Medulla oblongata (tissue), 1 donor: ENCODE data around the gene TPMT.
A peak's percentile ranks its signal among the peaks of the same experiment; 100 is the strongest.
"Not testable (repeated sequence)": the region's sequence is repeated elsewhere in the genome, so short reads cannot be mapped to it uniquely, and the experiment has no call there.

Experiments
- DNase-seq: peaks from one replicate; pipeline ENCODE4 v3.0.0-alpha.2; 2015; ENCODE audit errors: extremely low spot score

The TPMT gene

GRCh38 chr6:18155864-18156421 is 1.1 kb upstream of the TPMT start:
- DNase-seq, result peak; percentile 42

- DNase-seq, result peak; percentile 99
Observed at GRCh38 chr6:18155150-18155863, 430 bp upstream of the TPMT start, which contains the start of gene KDM1B. Gene KDM1B, plus strand, starts transcription at chr6:18155422. Its CDS starts 4,474 bp downstream, at chr6:18159896.

- DNase-seq, result no peak
Observed at GRCh38 chr6:18153311-18153703, 1.6 kb downstream of the TPMT start.

DNA sequence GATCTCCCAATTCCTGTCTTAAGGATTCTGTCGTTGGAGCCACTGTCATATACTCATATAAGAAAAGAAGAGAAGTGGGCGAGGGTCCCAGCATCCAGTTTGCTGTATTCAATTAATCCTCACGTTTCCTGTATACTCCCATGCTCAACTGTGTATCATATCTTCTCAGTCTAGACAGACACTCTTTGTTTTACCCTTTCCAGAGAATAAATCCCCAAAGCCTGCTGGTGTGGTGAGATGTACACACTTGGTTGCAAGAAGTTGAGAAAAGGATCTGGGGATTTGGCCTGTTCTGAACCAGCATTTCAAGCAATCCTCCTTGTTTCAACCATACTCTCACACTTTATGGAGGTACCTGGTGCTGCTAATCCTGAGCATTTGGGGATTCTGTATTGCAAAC is 3.1 kb downstream of the TPMT start:
- no peak for DNase-seq

DNA sequence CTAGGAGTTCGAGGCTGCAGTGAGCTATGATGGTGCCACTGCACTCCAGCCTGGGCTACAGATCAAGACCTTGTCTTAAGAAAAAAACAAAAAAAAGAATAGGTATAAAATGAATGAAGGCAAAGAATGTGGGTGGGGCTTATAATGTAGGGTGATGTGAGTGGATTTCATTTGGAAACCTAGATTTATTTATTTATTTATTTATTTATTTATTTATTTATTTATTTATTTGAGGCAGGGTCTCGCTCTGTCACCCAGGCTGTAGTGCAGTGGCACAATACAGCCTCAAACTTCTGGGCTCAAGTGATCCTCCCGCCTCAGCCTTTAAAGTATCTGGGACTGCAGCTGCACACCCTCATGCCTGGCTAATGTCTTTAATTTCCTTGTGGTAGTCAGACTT is 3.5 kb downstream of the TPMT start:
- not testable (repeated sequence) for DNase-seq

- DNase-seq, result no peak
Observed at GRCh38 chr6:18148304-18149025, 6.4 kb downstream of the TPMT start.

DNA sequence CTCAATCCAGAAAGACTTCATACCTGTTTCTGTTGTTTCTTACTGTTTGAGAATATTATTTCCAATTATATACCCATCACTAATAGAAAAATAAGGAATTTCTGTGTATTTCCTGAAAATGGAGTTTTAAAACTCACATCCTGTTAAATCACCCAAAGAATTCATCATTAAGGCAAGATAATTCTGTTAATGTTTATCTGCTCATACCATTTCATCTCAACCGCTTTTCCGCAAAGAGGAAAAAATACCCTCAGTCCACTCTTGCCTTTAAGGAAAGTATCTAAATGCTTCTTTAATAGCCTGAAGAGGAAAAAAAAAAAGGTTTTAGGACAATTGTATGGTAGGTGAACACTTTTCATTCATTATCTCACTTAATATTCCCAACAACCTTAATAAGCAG is 7.3 kb downstream of the TPMT start:
- DNase-seq, result no peak

- DNase-seq, result no peak
Observed at GRCh38 chr6:18147160-18147559, 7.7 kb downstream of the TPMT start.

- DNase-seq, result no peak
Observed at GRCh38 chr6:18142591-18142861, 12.4 kb downstream of the TPMT start.

- no peak for DNase-seq
Observed at GRCh38 chr6:18141805-18142590, 12.9 kb downstream of the TPMT start.

GRCh38 chr6:18139935-18140621 is 14.8 kb downstream of the TPMT start:
- DNase-seq, result no peak

DNA sequence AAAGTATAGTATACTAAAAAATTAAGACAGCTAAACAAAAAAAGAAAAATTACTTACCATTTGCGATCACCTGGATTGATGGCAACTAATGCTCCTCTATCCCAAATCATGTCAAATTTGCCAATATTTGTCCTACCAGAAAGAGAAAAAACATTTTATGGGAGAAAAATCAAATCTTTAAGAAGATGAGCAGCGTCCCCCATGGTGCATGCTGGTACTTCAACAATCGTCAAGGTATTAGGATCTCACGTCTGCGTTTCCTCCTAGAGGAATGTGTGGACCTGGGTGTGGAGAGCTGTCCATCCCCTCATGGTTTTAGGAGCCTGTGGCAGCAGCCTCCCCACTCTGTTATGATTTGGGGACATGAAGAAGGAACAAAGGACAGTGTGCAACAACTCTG is 16.0 kb downstream of the TPMT start:
- no peak for DNase-seq

DNA sequence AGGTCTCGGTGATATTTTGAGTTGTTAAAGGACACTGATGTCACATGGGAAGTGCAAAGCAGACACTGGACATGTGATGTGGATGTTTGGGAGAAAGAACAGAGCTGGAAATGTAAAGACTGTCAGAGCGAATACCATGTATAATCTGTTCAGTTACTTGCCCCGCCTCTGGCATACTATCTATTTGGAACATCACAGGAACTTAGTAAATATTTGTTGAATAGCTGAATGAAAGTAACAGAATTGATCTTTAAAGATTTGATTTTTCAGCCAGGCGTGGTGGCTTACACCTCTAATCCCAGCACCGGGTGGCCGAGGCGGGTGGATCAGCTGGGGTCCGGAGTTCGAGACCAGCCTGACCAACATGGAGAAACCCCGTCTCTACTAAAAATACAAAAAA is 18.6 kb downstream of the TPMT start:
- DNase-seq, result no peak

- no peak for DNase-seq
Observed at GRCh38 chr6:18135171-18135570, 19.7 kb downstream of the TPMT start.

- DNase-seq, result no peak
Observed at GRCh38 chr6:18132346-18132745, 22.5 kb downstream of the TPMT start.

DNA sequence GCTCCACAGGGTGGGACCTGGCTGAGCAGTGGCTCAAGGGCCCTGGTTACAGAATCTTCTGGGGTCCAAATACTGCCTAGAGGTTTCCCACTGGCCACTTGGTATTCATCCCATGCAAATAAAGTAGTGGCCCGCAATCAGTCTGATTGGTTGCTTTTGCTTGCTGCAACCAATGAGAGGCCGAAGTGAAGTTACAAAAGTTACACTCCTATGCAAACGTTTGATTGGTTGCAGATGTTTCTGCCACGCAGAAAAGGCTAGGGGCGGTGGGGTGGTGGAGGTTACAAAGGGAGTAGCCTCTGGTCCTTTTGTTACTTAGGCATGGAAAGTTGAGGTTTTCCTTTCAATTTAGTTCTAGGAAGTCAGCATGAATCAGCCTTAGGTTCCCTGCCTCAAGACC is 28.8 kb downstream of the TPMT start:
- DNase-seq, result no peak

DNA sequence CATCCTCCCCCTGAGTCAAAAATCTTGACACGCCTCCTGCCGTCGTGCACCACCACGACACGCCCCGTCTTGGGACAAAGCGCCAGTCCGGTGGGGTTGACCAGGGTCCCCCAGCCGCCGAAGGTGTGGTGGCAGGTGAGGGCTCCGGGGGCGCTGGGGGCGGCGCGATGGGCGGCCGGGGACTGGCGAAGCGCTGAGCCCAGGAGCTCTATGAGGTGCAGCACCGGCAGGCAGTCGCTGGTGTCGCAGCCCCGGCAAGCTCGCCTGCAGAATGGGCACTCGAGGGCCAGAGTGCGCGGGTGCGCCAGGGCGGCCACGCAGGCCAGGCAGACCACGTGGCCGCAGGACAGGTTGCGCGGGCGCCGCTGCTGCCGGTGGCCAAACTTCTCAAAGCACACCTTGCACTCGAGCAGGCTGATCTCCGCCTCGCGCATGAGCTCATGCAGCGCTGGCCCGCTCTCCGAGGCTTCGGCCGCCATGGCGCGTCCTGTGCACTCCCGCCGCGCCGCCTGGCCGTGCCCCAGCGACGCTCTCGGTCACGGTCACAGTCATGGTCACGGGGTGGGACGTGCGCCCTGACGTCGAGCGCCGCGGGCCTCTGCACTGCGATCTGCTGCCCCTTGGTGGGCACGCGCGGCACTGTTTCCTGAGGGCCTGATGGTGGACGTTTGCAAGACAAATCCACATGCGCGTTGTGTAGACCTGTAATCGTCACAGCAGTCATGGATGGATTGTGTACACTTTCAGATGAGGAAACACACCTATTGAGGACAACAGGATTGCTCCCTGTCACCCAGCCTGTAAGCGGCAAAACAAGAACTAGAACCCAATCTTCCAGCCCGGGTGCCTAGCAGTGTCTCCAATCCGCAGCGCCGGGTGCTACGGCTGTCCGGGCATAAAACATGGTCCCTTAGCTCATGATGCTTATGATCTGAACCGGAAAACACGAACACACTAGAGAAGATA is 32.5 kb downstream of the TPMT start, which contains the start of gene NHLRC1:
Gene NHLRC1 (minus strand): TSS at position 550 of the 966 bp plus-strand sequence. CDS start 71 bp downstream, at position 479.
- peak; percentile 90 for DNase-seq

DNA sequence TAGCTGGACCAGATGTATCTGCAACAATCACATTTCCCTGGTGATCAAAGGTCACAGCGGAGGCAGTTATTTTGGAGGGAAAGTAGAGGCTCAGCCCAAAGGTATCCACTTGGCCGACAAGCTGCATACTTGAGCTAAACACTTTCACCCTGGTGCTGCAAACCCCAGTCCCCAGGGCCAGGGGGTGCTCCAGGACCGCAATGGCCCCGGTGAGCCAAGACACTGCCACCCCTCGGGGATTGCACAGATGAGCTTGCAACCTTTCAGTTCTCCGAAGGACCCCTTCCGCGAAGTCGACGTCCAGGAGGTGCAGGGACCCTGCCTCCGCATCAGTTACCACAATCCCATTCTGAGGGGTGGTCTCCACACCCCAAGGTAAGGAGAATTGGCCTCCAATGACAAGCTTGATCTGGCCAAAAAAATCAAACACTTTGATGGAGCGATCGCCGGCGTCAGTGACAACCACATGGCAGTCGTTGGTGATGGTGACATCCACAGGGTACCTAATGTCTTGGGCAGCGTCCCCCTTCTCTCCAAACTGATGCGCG is 33.2 kb downstream of the TPMT start:
- DNase-seq, result no peak

GRCh38 chr6:18119236-18119635 is 35.6 kb downstream of the TPMT start:
- no peak for DNase-seq

- DNase-seq, result no peak
Observed at GRCh38 chr6:18118330-18118729, 36.5 kb downstream of the TPMT start.
